Ovary (tissue), 9 donors: ENCODE results near the gene BCL11B. TPM values are rescaled to one million over a fixed set of nuclear protein-coding genes. Genes with fewer than 3 reads are reported as not detected.

Source experiments
- DNase-seq, 5 donors: peaks; one replicate each; pipeline ENCODE4 v3.0.0-alpha.2; 2019 to 2020
- H3K27ac ChIP-seq, 2 donors: fragments of 200-600 bp; one replicate each; pipeline versions ENCODE4 v1.5.1 to v1.8.0; 2019 to 2022
- H3K27me3 ChIP-seq: fragments of 200-600 bp; one replicate; pipeline ENCODE4 v1.8.0; 2022
- H3K36me3 ChIP-seq: fragments of 200-600 bp; sonication (generic); one replicate; pipeline ENCODE4 v1.5.1; 2019
- H3K4me1 ChIP-seq: one replicate; pipeline ENCODE4 v1.8.1; 2013; ENCODE audit warnings: mild to moderate bottlenecking, moderate library complexity; ENCODE audit not compliant: insufficient read depth
- H3K4me3 ChIP-seq: fragments of 200-600 bp; sonication (generic); one replicate; pipeline ENCODE4 v1.5.1; 2017
- H3K9me3 ChIP-seq, 2 donors: fragments of 200-600 bp in 1 of 2; sonication (generic) in 1 of 2; one replicate each; pipeline versions ENCODE4 v1.5.1 to v1.8.1; 2013 to 2019; ENCODE audit warnings: mild to moderate bottlenecking in 1 of 2, moderate library complexity in 1 of 2
- EP300 ChIP-seq: sonication (generic); formaldehyde crosslinking; IDR thresholded peaks from one replicate; pipeline ENCODE4 v1.6.1; 2017; ENCODE audit warnings: antibody characterized with exemption
- POLR2A ChIP-seq: fragments of 450-650 bp; IDR thresholded peaks from one replicate; pipeline ENCODE4 v1.6.1; 2017; ENCODE audit warnings: antibody characterized with exemption, mild to moderate bottlenecking, moderate library complexity
- WGBS, 3 donors: extraction: QIAGEN DNeasy Blood & Tissue Kit in 1 of 3; methylation state at CpG; one replicate each; pipeline versions ENCODE4 v1.1.5 to v1.1.7; 2013 to 2017; 5-methylcytosine and 5-hydroxymethylcytosine counted together
- intact Hi-C, 4 donors: fragments of 100-400 bp; cut with DNase I; formaldehyde crosslinking; loops; one replicate each; pipeline versions ENCODE4 v1.11.0 to v1.15.1; 2022 to 2023
- polyA plus RNA-seq, 2 donors: library from polyadenylated mRNA; stranded (reverse); fragments of 200-250 nt in 1 of 2; fragments of 350-450 nt in 1 of 2; fragmentation: Illumina TruSeq in 1 of 2; extraction: RNeasy Lipid Tissue Mini Kit (QIAGEN cat#74804) in 1 of 2; gene quantifications; one replicate each; pipeline ENCODE4 v1.2.3, GENCODE V29; 2013 to 2014
- total RNA-seq, 7 donors: library from RNA; depleted of rRNA in 2 of 7; stranded (reverse); fragments of >200 nt in 2 of 7; fragmentation: NEBNext Ultra II Directional in 3 of 7; extraction: Animal tissue kit (Norgen Biotek cat#: 25700) in 3 of 7; gene quantifications; one replicate each; pipeline versions ENCODE4 v1.1.0 to v1.2.4, GENCODE V29; 2016 to 2023
- TF ChIP-seq, protein P1 (sequence below), 3 donors: fragments of 450-650 bp in 2 of 3; fragments of 200-600 bp in 1 of 3; IDR thresholded peaks; one replicate each; pipeline versions ENCODE4 v1.5.1 to v1.8.0; 2016 to 2022; ENCODE audit warnings: antibody characterized with exemption in 3 of 3, mild to moderate bottlenecking in 1 of 3
- donor health status: DM: no; HTN: no; CAD: no; lungs with moderate emphysema.
- donor health status: DM: no; HTN: no; CAD: no.
- donor health status: Bipolar disorder and iron deficiency.
- donor health status: DM: yes; HTN: yes; CAD: no.
- donor health status: DM: no; HTN: no; CAD: no.
- donor health status: DM: yes; HTN: yes; CAD: no.

Gene BCL11B
- total and polyA plus RNA-seq, 9 donors = 0.08 to 0.84 (median 0.43) TPM

- H3K27me3 ChIP-seq = no peaks in the 10 kb centered on the region
- no peak for TF ChIP-seq POLR2A
- no peak for TF ChIP-seq EP300
- TF ChIP-seq, protein P1, sequence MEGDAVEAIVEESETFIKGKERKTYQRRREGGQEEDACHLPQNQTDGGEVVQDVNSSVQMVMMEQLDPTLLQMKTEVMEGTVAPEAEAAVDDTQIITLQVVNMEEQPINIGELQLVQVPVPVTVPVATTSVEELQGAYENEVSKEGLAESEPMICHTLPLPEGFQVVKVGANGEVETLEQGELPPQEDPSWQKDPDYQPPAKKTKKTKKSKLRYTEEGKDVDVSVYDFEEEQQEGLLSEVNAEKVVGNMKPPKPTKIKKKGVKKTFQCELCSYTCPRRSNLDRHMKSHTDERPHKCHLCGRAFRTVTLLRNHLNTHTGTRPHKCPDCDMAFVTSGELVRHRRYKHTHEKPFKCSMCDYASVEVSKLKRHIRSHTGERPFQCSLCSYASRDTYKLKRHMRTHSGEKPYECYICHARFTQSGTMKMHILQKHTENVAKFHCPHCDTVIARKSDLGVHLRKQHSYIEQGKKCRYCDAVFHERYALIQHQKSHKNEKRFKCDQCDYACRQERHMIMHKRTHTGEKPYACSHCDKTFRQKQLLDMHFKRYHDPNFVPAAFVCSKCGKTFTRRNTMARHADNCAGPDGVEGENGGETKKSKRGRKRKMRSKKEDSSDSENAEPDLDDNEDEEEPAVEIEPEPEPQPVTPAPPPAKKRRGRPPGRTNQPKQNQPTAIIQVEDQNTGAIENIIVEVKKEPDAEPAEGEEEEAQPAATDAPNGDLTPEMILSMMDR (IDR thresholded peaks at IDR 0.05) = no peak
- peaks cover 4% of the 10 kb centered on the region for H3K4me1 ChIP-seq
- H3K27ac ChIP-seq = no peak overlapping the region
- no peaks in the 10 kb centered on the region for H3K36me3 ChIP-seq
- WGBS, 3 donors = 93 to 95% (median 94%) methylated on average over 4 to 5 of the region's 5 CpGs
- DNase-seq = no peak
- H3K9me3 ChIP-seq = no peaks in the 10 kb centered on the region
- intact Hi-C loops = no loop called here
- no peak overlapping the region for H3K4me3 ChIP-seq
Observed at GRCh38 chr14:99196310-99196650, 75.7 kb downstream of the BCL11B start.

GRCh38 chr14:99195602-99196309, 76.2 kb downstream of the BCL11B start:
- no peaks in the 10 kb centered on the region for H3K36me3 ChIP-seq
- no peaks in the 10 kb centered on the region for H3K27me3 ChIP-seq
- H3K27ac ChIP-seq = no peak overlapping the region
- H3K4me3 ChIP-seq = no peak overlapping the region
- intact Hi-C loops = no loop called here
- WGBS, 3 donors = 46 to 53% (median 52%) methylated on average over 15 of the region's 15 CpGs
- peaks cover 4% of the 10 kb centered on the region for H3K4me1 ChIP-seq
- DNase-seq = no peak
- TF ChIP-seq EP300 (no peak), POLR2A (no peak)
- TF ChIP-seq, protein P1 (IDR thresholded peaks at IDR 0.05) = no peak
- no peaks in the 10 kb centered on the region for H3K9me3 ChIP-seq

DNA sequence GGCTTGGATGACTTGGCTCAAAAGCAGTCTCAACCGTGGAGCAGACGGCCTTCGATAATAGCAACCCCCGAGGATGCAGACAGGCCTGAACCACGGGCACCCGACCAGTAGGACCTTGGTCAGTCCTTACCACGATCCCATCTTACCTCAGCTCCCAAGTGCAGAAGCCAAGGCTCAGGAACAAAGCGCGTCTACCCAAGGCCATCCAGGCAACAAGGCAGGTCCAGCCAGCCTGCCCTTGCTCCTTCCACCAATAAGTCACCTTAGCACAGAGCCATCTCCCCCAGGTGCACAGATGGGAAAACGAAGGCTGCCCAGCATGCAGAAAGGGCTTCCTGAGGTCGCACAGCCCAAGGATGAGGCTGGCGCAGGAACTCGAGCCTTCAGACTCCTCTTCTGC, 77.3 kb downstream of the BCL11B start:
- Histone ChIP-seq H3K4me3 (no peak overlapping the region), H3K27ac (no peak overlapping the region), H3K9me3 (no peaks in the 10 kb centered on the region), H3K4me1 (peaks cover 4% of the 10 kb centered on the region), H3K27me3 (no peaks in the 10 kb centered on the region), H3K36me3 (no peaks in the 10 kb centered on the region)
- DNase-seq = no peak
- TF ChIP-seq, protein P1 (IDR thresholded peaks at IDR 0.05) = no peak
- TF ChIP-seq EP300 (no peak), POLR2A (no peak)
- 88 to 91% (median 90%) methylated on average over 13 of the region's 13 CpGs for WGBS, 3 donors
- intact Hi-C loops = no loop called here

DNA sequence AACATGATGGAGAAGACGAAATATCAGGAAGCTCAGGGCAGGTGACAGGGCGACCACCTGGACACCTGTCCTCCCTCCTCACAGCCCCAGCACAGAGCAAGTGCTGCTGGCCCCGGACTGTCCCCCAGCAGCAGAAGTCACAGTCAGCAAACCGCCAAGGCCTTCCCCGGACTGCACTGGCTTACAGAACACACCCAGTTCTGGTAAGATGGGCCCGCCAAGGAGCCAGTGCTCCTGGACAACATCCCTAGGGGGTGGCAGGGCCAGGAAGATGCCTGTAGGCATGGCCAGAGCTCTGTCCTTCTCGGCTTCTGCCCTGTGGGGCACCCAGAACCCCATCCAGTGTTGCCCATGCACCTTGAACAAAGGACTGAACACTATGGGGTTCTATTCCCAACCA, 77.9 kb downstream of the BCL11B start:
- Histone ChIP-seq H3K27me3 (no peaks in the 10 kb centered on the region), H3K36me3 (no peaks in the 10 kb centered on the region), H3K4me3 (no peak overlapping the region), H3K4me1 (peaks cover 4% of the 10 kb centered on the region), H3K27ac (no peak overlapping the region), H3K9me3 (no peaks in the 10 kb centered on the region)
- peak in 1 of 5 donors; percentile 13 for DNase-seq
- 93 to 96% (median 94%) methylated on average over 7 of the region's 7 CpGs for WGBS, 3 donors
- TF ChIP-seq POLR2A (no peak), EP300 (no peak)
- TF ChIP-seq, protein P1 (IDR thresholded peaks at IDR 0.05) = no peak
- intact Hi-C loops = no loop called here
